ENCODE measurements around the gene BCAS4.
"Not testable (repeated sequence)": the region's sequence is repeated elsewhere in the genome, so short reads cannot be mapped to it uniquely, and the experiment has no call there.

The BCAS4 gene

GRCh38 chr20:50799176-50799889, 4.5 kb downstream of the BCAS4 start:
- DNase-seq = no peak

GRCh38 chr20:50799890-50800550, 5.2 kb downstream of the BCAS4 start:
- DNase-seq = no peak

- not testable (repeated sequence) for DNase-seq
Observed at GRCh38 chr20:50800986-50801746, 6.3 kb downstream of the BCAS4 start.

- DNase-seq = no peak
Observed at GRCh38 chr20:50801747-50802125, 6.9 kb downstream of the BCAS4 start.

GRCh38 chr20:50802289-50802688, 7.4 kb downstream of the BCAS4 start:
- no peak for DNase-seq

GRCh38 chr20:50804437-50805348, 9.8 kb downstream of the BCAS4 start:
- DNase-seq = no peak

- no peak for DNase-seq
Observed at GRCh38 chr20:50805349-50805684, 10.5 kb downstream of the BCAS4 start.

GRCh38 chr20:50806126-50806768, 11.4 kb downstream of the BCAS4 start:
- no peak for DNase-seq

GRCh38 chr20:50810063-50810462, 15.2 kb downstream of the BCAS4 start:
- DNase-seq = no peak

DNA sequence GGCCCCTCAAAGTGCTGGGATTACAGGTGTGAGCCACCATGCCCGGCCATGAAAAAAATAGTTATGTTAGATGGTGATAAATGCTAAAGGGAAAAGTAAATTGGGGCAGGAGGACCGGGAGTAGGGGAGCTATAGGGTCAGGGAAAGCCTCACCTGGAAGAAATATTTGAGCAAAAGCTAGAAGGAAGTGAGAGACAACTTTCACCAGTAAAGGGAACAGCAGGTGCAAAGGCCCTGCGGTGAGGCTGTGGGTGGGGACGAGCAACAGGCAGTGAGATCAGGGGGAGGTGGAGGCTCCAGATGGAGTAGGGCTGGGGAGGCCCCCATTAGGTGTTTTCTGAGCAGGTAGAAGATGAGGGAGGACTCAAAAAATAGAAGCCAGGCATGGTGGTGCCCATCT, 16.0 kb downstream of the BCAS4 start:
- no peak for DNase-seq

- DNase-seq = no peak
Observed at GRCh38 chr20:50813101-50813643, 18.3 kb downstream of the BCAS4 start.

- DNase-seq = no peak
Observed at GRCh38 chr20:50813801-50814200, 18.9 kb downstream of the BCAS4 start.

DNA sequence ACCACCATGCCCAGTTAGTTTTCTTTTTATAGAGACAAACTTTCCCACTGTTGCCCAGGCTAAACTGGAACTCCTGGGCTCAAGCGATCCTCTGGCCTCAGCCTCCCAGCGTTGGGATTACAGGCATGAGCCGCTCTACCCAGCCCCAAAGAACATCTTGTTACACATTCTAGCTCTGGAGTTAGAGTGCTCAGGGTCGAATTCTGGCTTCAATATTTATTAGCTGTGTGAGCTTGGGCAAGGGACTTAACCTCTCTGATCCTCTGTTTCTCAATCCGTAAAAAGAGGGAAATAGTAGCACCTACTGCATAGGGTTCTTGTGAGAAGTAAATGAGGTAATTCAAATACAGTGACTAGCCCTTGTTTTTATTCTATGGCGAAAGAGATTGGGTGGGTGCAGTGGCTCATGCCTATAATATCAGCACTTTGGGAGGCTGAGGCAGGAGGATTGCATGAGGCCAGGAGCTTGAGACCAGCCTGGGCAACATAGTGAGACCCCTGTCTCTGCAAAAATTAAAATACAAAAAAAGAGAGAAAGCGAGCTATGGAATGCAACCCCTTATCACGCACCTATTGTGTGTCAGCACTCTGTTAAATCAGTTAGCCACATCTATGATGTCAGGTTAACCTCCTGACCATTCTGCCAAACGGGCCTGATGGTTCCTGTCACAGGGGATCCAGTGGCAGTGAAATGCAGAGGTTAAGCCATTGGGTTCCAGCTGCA, 19.7 kb downstream of the BCAS4 start:
- DNase-seq = no peak

DNA sequence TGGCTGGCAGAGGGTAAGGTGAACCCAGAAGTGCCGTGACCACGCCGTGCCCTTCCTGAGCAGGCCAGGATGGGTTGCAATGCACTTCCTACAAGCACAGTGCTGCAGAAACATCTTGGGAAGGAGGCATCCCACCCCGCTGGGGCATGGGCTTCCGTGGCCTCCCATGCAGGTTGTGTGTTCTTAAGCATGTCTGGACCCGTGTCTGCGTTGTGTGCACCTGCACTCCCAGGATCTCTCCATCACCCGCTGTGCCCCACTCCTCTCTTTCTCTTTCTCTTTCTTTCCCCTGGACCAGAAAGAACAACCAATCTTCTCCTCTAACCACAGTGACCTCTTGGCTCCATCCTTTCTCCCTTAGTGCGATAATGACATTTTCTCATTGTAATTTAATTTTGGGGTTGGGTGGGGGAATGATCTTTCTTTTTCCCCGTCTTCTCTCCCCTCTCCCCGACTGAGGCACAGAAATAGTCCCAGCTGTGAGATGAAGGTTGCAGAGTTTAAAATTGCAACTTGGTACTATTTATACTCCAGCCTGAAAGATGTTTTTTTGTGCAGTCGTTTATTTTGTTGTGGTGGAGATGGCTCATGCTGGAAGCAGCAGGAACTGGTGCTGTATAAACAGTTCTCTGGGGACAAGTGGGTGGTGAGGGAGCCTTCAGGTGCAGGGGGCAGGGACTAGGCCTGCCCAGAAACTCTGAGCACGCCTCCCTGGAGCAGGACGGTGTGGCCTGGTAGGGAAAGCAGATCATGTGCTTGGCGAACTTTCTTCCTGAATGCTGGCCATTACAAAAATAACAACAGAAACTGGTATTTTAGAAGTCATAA, 20.5 kb downstream of the BCAS4 start:
- DNase-seq = no peak

- DNase-seq = no peak
Observed at GRCh38 chr20:50817776-50818172, 22.9 kb downstream of the BCAS4 start.

DNA sequence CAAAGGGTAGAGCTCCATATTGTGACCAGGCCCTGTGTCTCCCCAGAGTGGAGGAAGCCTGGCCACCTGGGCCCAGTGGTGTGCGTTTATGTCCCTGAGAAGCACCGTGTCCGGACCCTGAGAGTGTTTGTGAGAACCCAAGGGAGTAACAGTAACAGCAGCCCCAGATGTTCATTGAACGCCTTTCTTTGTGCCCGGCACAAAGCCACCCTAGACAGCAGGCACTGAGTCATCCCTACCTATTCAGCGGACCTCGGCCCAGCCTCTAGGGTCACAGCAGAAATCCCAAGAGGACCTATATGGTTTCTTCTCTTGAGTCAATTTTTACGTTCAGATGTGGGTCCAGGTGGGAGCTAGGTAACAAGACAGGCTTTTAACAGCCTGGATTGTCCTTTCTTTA, 24.5 kb downstream of the BCAS4 start:
- no peak for DNase-seq

DNA sequence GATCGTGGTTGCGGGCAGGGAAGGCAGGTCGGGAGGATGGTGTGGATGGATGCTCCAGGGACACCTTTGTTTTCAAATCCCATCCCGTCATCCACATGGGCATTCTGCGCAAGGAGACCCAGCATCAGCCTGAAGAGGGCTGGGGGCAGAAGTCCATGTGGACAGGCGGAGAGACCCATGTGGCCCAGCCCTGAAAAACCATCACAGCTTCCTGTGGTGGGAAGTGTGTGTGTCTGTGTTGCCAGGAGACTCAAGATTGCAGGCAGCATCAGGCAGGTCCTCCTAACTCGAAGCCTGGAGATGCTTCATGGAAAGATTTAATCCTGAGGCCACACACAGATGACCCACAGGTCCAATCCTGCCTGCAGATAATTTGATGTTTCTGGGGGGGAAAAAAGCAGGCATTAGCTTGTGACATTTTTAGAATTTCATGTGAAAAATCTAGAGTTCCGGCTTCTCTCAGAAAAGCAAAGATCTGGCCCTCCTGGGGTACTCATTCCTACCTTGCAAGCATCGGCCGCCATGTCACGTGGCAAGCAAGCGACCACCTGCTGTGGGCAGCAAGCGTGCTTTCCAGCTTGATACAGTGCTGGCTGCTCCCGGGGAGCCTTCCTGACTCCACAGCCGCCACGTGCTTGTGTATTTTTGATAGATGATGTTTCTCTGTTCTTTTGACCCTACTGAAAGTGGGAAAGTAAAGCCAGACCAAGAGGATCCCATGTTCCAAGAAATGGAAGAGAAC, 25.8 kb downstream of the BCAS4 start:
- no peak for DNase-seq

GRCh38 chr20:50821257-50821921, 26.5 kb downstream of the BCAS4 start:
- DNase-seq = no peak

GRCh38 chr20:50821994-50822393, 27.1 kb downstream of the BCAS4 start:
- DNase-seq = no peak

Measured in fibroblast of skin of abdomen (primary cell).